ENCODE data around the gene G6PD. TPM values are rescaled to one million over a fixed set of nuclear protein-coding genes. Genes with fewer than 3 reads are reported as not detected.
"Not testable (repeated sequence)": the region's sequence is repeated elsewhere in the genome, so short reads cannot be mapped to it uniquely, and the experiment has no call there.

G6PD gene
- total RNA-seq, 1 experiment from 2014 or later: 72.8 TPM

- no peak for TF ChIP-seq ZSCAN18 (CRISPR knock-in tag; IDR thresholded peaks at IDR 0.05)
Observed at GRCh38 chrX:154593201-154593600, 46.6 kb upstream of the G6PD start (continued).

GRCh38 chrX:154592505-154592904 is 45.9 kb upstream of the G6PD start:
- DNase-seq (ENCODE audit: low spot score) (no peak), ATAC-seq (no peak)
- Mint-ChIP-seq H3K36me3 (peaks cover 10% of the 10 kb centered on the region), H3K4me1 (peaks cover 22% of the 10 kb centered on the region), H3K4me3 (no peak overlapping the region), H3K27me3 (ENCODE audit: low read depth) (peaks cover 13% of the 10 kb centered on the region), H3K27ac (no peak overlapping the region), H3K9me3 (peaks cover 17% of the 10 kb centered on the region)
- CTCF ChIA-PET: no interaction called here
- TF ChIP-seq ERG (CRISPR knock-in tag; IDR thresholded peaks at IDR 0.05): no peak
- TF ChIP-seq ZNF138 (CRISPR knock-in tag; conservative IDR thresholded peaks at IDR 0.05): no peak
- TF ChIP-seq, protein P1, sequence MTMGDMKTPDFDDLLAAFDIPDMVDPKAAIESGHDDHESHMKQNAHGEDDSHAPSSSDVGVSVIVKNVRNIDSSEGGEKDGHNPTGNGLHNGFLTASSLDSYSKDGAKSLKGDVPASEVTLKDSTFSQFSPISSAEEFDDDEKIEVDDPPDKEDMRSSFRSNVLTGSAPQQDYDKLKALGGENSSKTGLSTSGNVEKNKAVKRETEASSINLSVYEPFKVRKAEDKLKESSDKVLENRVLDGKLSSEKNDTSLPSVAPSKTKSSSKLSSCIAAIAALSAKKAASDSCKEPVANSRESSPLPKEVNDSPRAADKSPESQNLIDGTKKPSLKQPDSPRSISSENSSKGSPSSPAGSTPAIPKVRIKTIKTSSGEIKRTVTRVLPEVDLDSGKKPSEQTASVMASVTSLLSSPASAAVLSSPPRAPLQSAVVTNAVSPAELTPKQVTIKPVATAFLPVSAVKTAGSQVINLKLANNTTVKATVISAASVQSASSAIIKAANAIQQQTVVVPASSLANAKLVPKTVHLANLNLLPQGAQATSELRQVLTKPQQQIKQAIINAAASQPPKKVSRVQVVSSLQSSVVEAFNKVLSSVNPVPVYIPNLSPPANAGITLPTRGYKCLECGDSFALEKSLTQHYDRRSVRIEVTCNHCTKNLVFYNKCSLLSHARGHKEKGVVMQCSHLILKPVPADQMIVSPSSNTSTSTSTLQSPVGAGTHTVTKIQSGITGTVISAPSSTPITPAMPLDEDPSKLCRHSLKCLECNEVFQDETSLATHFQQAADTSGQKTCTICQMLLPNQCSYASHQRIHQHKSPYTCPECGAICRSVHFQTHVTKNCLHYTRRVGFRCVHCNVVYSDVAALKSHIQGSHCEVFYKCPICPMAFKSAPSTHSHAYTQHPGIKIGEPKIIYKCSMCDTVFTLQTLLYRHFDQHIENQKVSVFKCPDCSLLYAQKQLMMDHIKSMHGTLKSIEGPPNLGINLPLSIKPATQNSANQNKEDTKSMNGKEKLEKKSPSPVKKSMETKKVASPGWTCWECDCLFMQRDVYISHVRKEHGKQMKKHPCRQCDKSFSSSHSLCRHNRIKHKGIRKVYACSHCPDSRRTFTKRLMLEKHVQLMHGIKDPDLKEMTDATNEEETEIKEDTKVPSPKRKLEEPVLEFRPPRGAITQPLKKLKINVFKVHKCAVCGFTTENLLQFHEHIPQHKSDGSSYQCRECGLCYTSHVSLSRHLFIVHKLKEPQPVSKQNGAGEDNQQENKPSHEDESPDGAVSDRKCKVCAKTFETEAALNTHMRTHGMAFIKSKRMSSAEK (CRISPR knock-in tag; IDR thresholded peaks at IDR 0.05; ENCODE audit: borderline replicate concordance): no peak
- TF ChIP-seq ZNF425 (CRISPR knock-in tag; conservative IDR thresholded peaks at IDR 0.05): no peak
- no peak for TF ChIP-seq TEAD4 (CRISPR knock-in tag; IDR thresholded peaks at IDR 0.05)
- no peak for TF ChIP-seq EMX1 (CRISPR knock-in tag; IDR thresholded peaks at IDR 0.05)
- TF ChIP-seq MXD4 (CRISPR knock-in tag; IDR thresholded peaks at IDR 0.05; ENCODE audit: borderline replicate concordance): no peak
- TF ChIP-seq ZNF219 (CRISPR knock-in tag; IDR thresholded peaks at IDR 0.05; ENCODE audit: borderline replicate concordance): no peak
- no peak for TF ChIP-seq ARID4B (CRISPR knock-in tag; IDR thresholded peaks at IDR 0.05; ENCODE audit: borderline replicate concordance)
- no peak for TF ChIP-seq ZNF317 (CRISPR knock-in tag; IDR thresholded peaks at IDR 0.05; ENCODE audit: borderline replicate concordance, low read depth)
- TF ChIP-seq JUN (CRISPR knock-in tag; IDR thresholded peaks at IDR 0.05): no peak
- TF ChIP-seq TP53 (CRISPR knock-in tag; IDR thresholded peaks at IDR 0.05): no peak
- no peak for TF ChIP-seq ATF2 (CRISPR knock-in tag; IDR thresholded peaks at IDR 0.05; ENCODE audit: borderline replicate concordance, low read depth)
- no peak for TF ChIP-seq TCF7 (CRISPR knock-in tag; IDR thresholded peaks at IDR 0.05; ENCODE audit: low read depth)
- no peak for TF ChIP-seq OVOL2 (CRISPR knock-in tag; IDR thresholded peaks at IDR 0.05; ENCODE audit: borderline replicate concordance)
- TF ChIP-seq PRRX2 (CRISPR knock-in tag; IDR thresholded peaks at IDR 0.05): no peak
- TF ChIP-seq IRF1 (CRISPR knock-in tag; IDR thresholded peaks at IDR 0.05): no peak
- POLR2A ChIA-PET: no interaction called here

DNA sequence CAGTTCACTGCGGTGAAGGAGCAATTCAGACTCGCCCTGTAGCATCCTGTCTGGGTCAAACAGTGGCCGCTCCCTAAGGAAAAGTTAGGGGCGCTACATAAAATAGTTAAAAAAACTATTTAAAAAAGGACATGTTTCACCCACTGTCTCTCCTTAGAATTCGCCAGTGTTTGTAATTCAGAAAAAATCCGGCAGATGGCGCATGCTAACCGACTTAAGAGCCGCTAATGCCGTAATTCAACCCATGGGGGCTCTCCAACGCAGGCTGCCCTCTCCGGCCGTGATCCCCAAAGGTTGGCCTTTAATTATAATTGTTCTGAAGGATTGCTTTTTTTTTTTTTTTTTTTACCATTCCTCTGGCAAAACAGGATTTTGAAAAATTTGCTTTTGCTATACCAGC is 43.8 kb upstream of the G6PD start:
- H3K27me3 Mint-ChIP-seq (ENCODE audit: low read depth); POLR2A ChIA-PET; ATAC-seq; H3K9me3 Mint-ChIP-seq; H3K27ac Mint-ChIP-seq; H3K4me1 Mint-ChIP-seq; H3K36me3 Mint-ChIP-seq; DNase-seq (ENCODE audit: low spot score); H3K4me3 Mint-ChIP-seq; CTCF ChIA-PET: not testable (repeated sequence)
